Left ventricle myocardium inferior (tissue), 1 donor: ENCODE measurements around the gene NPAS2. TPM values are rescaled to one million over a fixed set of nuclear protein-coding genes. Genes with fewer than 3 reads are reported as not detected.

Experiments used
- DNase-seq: peaks from one replicate; pipeline ENCODE4 v3.0.0-alpha.2; 2020
- H3K27ac ChIP-seq: fragments of 200-600 bp; replicated peaks from 2 replicates; pipeline ENCODE4 v1.8.0; 2021
- H3K27me3 ChIP-seq: fragments of 200-600 bp; 2 replicates; pipeline ENCODE4 v1.8.0; 2021; ENCODE audit warnings: low read depth
- H3K36me3 ChIP-seq: fragments of 200-600 bp; 2 replicates; pipeline ENCODE4 v1.8.0; 2021
- H3K4me1 ChIP-seq: fragments of 200-600 bp; 2 replicates; pipeline ENCODE4 v1.8.0; 2021
- H3K4me3 ChIP-seq: fragments of 200-600 bp; 2 replicates; pipeline ENCODE4 v1.8.0; 2021; ENCODE audit warnings: mild to moderate bottlenecking, moderate library complexity
- H3K9me3 ChIP-seq: fragments of 200-600 bp; replicated peaks from 2 replicates; pipeline ENCODE4 v1.8.0; 2021
- intact Hi-C: fragments of 100-400 bp; cut with micrococcal nuclease; formaldehyde crosslinking; loops from one replicate; pipeline ENCODE4 v1.11.0; 2022
- total RNA-seq: library from RNA; stranded (reverse); fragmentation: NEBNext Ultra II Directional; extraction: Animal tissue kit (Norgen Biotek cat#: 25700); gene quantifications from one replicate; pipeline ENCODE4 v1.2.1, GENCODE V29; 2021
- TF ChIP-seq, protein P1 (sequence below): fragments of 200-600 bp; IDR thresholded peaks from 2 replicates; pipeline ENCODE4 v1.8.0; 2021; ENCODE audit warnings: antibody characterized with exemption, mild to moderate bottlenecking, borderline replicate concordance
- donor health status: DM: no; HTN: yes; CAD: no; lungs with severe emphysema.

The NPAS2 gene
- total RNA-seq, 1 donor from 2014 or later, result 51.0 TPM

DNA sequence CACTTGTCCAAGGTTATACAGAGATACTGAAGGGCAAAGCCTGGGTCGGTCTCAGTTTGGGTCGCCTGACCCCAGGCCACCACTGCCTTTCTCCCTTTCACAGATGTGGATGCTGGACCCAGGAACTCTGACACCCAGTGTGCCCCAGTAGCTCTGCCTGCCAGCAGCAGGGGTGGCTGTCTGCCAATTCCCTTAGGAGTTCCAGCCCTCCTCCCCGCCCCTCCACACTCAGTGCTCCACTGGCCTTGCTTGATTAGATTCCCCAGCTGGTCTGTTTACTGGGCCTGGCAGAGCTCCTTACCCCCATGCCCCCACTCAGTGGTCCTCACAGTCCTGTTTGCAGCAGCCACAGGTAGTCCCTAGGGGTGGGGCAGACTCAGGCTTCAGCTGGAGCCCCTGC is 75.5 kb downstream of the NPAS2 start:
- intact Hi-C loops, result no loop called here

DNA sequence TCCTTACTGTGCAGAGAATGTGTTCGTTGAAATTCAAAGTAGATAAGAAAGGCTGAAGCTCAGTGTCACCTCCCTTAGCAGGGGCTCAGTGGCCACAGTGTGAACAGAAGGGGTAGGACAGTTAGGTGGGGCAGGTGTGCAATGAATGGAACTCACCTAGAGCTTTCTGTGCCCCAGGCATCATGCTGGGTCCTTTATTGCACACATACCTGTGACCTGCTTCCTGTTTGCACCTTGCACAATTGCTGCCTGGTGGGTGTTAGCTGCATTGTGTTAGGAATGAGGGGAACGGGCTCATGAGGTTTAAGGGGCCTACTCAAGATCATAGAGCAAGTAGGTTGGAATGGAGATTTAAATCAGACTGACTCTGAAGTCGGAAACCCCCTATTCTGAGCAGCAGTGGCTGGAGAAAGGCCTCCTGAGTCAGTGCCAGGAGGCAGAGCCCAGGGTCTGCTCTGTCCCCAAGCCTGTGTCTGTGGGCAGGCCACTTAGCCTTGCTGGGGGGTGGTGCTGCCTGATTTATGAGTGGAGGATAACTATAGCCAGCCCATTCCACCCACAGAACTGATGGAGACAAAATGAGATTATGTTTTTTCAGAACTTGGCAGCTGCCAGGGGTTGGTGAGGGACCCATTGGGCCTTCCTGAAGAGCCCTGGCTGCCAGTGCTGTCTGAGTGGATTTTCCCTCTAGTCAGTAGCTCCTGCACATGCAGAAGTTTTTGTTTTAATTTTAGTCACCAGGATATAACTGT is 76.2 kb downstream of the NPAS2 start:
- peaks cover 6% of the 10 kb centered on the region for H3K36me3 ChIP-seq
- intact Hi-C loops, result no loop called here
- DNase-seq, result no peak
- H3K27ac ChIP-seq, result peak overlapping the region; percentile 79
- H3K27me3 ChIP-seq, result no peaks in the 10 kb centered on the region
- TF ChIP-seq, protein P1, sequence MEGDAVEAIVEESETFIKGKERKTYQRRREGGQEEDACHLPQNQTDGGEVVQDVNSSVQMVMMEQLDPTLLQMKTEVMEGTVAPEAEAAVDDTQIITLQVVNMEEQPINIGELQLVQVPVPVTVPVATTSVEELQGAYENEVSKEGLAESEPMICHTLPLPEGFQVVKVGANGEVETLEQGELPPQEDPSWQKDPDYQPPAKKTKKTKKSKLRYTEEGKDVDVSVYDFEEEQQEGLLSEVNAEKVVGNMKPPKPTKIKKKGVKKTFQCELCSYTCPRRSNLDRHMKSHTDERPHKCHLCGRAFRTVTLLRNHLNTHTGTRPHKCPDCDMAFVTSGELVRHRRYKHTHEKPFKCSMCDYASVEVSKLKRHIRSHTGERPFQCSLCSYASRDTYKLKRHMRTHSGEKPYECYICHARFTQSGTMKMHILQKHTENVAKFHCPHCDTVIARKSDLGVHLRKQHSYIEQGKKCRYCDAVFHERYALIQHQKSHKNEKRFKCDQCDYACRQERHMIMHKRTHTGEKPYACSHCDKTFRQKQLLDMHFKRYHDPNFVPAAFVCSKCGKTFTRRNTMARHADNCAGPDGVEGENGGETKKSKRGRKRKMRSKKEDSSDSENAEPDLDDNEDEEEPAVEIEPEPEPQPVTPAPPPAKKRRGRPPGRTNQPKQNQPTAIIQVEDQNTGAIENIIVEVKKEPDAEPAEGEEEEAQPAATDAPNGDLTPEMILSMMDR, result no peak
- peaks cover 9% of the 10 kb centered on the region for H3K9me3 ChIP-seq
- no peak overlapping the region for H3K4me3 ChIP-seq
- H3K4me1 ChIP-seq, result peaks cover 76% of the 10 kb centered on the region

More for the DNA sequence above, 75.5 kb downstream of the NPAS2 start:
- TF ChIP-seq, protein P1, result no peak
- peaks cover 5% of the 10 kb centered on the region for H3K36me3 ChIP-seq
- no peak overlapping the region for H3K4me3 ChIP-seq
- H3K4me1 ChIP-seq, result peaks cover 76% of the 10 kb centered on the region
- DNase-seq, result peak; percentile 67
- no peaks in the 10 kb centered on the region for H3K27me3 ChIP-seq
- H3K27ac ChIP-seq, result peak overlapping the region; percentile 79
- H3K9me3 ChIP-seq, result peaks cover 8% of the 10 kb centered on the region

DNA sequence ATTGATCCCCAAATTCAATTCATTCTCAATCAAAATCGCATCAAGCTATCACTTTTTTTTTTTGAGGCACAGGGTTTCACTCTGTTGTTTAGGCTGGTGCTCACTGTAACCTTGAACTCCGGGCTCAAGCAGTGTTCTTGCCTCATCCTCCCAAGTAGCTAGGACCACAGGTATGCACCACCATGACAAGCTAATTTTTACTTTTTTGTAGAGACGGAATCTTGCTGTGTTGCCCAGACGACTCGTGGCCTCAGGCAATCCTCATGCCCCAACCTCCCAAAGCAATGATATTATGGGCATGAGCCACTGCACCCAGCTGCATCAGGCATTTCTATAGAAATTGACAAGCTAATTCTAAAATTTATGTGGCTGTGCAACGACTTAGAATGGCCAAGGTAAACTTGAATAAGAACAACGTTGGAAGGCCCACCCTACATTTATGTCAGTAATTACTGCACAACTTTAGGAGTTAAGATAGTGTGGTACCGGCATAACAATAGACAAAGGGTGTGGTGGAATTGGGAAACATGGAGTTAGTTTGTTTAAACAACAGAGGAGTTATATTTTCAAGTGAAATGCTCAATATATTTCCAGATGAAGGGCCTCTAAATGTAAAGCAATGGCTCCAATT is 78.2 kb downstream of the NPAS2 start:
- no peak for DNase-seq
- intact Hi-C loops, result no loop called here
- Histone ChIP-seq H3K9me3 (peaks cover 9% of the 10 kb centered on the region), H3K27me3 (no peaks in the 10 kb centered on the region), H3K36me3 (peaks cover 6% of the 10 kb centered on the region), H3K4me3 (no peak overlapping the region), H3K4me1 (peaks cover 66% of the 10 kb centered on the region), H3K27ac (no peak overlapping the region)
- TF ChIP-seq, protein P1, result no peak

DNA sequence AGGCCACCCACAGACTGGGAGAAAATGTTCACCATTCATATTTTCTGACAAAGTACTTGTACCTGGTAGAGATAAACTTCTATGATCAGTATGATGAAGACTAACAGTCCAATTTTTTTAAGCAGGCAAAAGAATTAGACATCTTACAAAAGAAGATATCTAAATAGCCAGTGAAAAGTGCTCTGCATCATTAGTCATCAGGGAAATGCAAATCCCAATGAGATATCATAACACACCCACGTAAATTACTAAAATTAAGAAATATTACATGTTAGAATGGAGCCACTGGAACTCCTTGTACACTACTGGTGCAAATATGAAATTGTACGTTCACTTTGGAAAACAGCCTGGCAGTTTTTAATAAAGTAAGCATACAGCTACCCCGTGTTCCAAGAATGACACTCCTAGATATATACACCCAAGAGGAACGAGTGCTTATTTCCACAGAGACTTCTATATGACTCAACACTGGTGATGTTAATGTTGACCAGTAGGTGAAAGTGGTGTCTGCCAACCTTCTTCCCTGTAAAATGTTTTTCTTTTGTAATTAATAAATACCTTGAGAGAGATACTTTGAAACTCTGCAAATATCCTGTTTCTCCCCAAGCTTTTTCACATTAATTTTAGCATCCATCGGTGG is 80.3 kb downstream of the NPAS2 start:
- Histone ChIP-seq H3K27ac (no peak overlapping the region), H3K36me3 (peaks cover 9% of the 10 kb centered on the region), H3K4me3 (no peak overlapping the region), H3K4me1 (peaks cover 66% of the 10 kb centered on the region), H3K9me3 (peaks cover 9% of the 10 kb centered on the region), H3K27me3 (no peaks in the 10 kb centered on the region)
- intact Hi-C loops, result no loop called here
- DNase-seq, result no peak
- TF ChIP-seq, protein P1, result no peak

DNA sequence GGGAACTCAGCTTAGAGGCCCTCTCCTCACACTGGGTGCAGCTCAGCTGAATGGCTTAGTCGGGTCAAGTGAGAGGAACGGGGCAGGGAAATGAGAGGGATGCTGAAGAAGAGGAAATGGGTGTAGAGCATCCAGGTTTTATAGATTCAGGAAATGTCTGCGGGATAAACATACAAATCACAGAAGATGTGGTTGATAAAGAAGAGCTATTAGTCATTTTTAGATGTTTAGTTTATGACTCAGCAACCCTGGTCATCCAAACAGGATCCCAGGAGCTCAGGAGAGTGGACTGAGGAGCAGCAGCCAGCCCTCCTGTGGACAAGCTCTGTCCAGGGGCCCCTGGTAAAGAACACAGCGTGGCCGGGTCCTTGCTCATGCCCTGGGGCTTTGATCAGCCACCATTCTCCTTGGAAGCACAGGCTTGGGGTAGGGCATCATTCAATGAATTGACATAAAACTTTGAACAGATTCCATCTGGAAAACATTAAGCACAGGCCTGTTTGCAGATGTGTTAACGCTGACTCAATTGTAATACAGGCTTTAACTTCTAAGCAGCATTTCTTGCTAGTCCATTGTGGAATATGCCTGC is 83.0 kb downstream of the NPAS2 start:
- TF ChIP-seq, protein P1, result no peak
- DNase-seq, result no peak
- intact Hi-C loops, result no loop called here
- H3K9me3 ChIP-seq, result peaks cover 9% of the 10 kb centered on the region
- peaks cover 9% of the 10 kb centered on the region for H3K36me3 ChIP-seq
- no peak overlapping the region for H3K4me3 ChIP-seq
- peaks cover 62% of the 10 kb centered on the region for H3K4me1 ChIP-seq
- no peaks in the 10 kb centered on the region for H3K27me3 ChIP-seq
- peak overlapping the region; percentile 87 for H3K27ac ChIP-seq
